Activated CD4-positive, alpha-beta T cell treated with anti-CD3 and anti-CD28 coated beads for 36 hours (primary cell): Measurements from ENCODE around the gene KIF13A. TPM values are rescaled to one million over a fixed set of nuclear protein-coding genes. Genes with fewer than 3 reads are reported as not detected.
A peak's percentile ranks its signal among the peaks of the same experiment; 100 is the strongest.
"Not testable (repeated sequence)": the region's sequence is repeated elsewhere in the genome, so short reads cannot be mapped to it uniquely, and the experiment has no call there.

Source experiments
- ATAC-seq: fragments of 200-7000 bp; cut with Tn5 transposase; one replicate; pipeline ENCODE4 v1.10.0; 2021; ENCODE audit warnings: mild to moderate bottlenecking, moderate library complexity
- CTCF ChIA-PET: fragments of 350-600 bp; sonication (Branson Sonifier 250); formaldehyde crosslinking; loops from one replicate; lab custom pipeline; 2021; ENCODE audit warnings: antibody characterized with exemption; lab: Charles Lee
- POLR2A ChIA-PET: fragments of 350-600 bp; sonication (Branson Sonifier 250); formaldehyde crosslinking; loops from one replicate; lab custom pipeline; 2021; ENCODE audit warnings: antibody characterized with exemption, inconsistent platforms; lab: Charles Lee
- DNase-seq: peaks from one replicate; pipeline ENCODE4 v3.0.0-alpha.2; 2020
- H3K27ac Mint-ChIP-seq: one replicate; pipeline ENCODE4 v1.8.0; 2021; ENCODE audit warnings: mixed read lengths
- H3K27me3 Mint-ChIP-seq: one replicate; pipeline ENCODE4 v1.8.0; 2021; ENCODE audit warnings: mixed read lengths
- H3K36me3 Mint-ChIP-seq: one replicate; pipeline ENCODE4 v1.8.0; 2021; ENCODE audit warnings: low read depth, mixed read lengths
- H3K4me1 Mint-ChIP-seq: one replicate; pipeline ENCODE4 v1.8.0; 2021; ENCODE audit warnings: mixed read lengths
- H3K4me3 Mint-ChIP-seq: one replicate; pipeline ENCODE4 v1.8.0; 2021; ENCODE audit warnings: mild to moderate bottlenecking, moderate library complexity, mixed read lengths
- H3K9me3 Mint-ChIP-seq: one replicate; pipeline ENCODE4 v1.8.0; 2021; ENCODE audit warnings: low read depth, mixed read lengths
- intact Hi-C, 2 experiments: fragments of 100-400 bp; cut with DNase I in 1 of 2; cut with micrococcal nuclease in 1 of 2; formaldehyde crosslinking; loops; one replicate each; pipeline versions ENCODE4 v1.14.2 to v1.15.1; 2022 to 2024; cut with DNase I, micrococcal nuclease
- total RNA-seq, 2 experiments: library from RNA; stranded (reverse); gene quantifications; one replicate each; pipeline ENCODE4 v1.2.3, GENCODE V29; 2021

KIF13A gene
- total RNA-seq, 2 experiments from 2014 or later, result 0.07 TPM; not detected in 1

DNA sequence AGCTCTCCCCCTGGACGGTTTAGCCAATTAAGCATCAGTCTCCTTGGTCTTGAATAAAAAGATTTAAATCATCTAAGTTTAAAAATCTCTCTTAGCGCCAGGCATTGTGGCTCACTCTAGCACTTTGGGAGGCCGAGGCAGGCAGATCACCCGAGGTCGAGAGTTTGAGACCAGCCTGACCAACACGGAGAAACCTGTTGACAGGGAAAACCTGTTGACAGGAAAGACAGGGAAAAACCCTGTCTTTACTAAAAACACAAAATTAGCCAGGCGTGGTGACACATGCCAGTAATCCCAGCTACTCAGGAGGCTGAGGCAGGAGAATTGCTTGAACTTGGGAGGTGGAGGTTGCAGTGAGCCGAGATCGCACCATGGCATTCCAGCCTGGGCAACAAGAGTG lies 97.7 kb downstream of the KIF13A start:
- H3K4me3 Mint-ChIP-seq, ATAC-seq, POLR2A ChIA-PET, H3K27ac Mint-ChIP-seq, H3K36me3 Mint-ChIP-seq, DNase-seq, H3K9me3 Mint-ChIP-seq: not testable (repeated sequence)
- intact Hi-C loops, result loop anchor here (5.0 to 10.0 kb wide), 2 partner anchors 95 to 228 kb away; partner anchors contain the start of gene KIF13A (in 1 of the 2)
- CTCF ChIA-PET, result interaction anchor here (0.6 kb wide), 1 partner anchor 55 kb away, joined by 4 read pairs; no protein-coding TSS in a partner anchor
- peaks cover 11% of the 10 kb centered on the region for H3K4me1 Mint-ChIP-seq
- peaks cover 51% of the 10 kb centered on the region for H3K27me3 Mint-ChIP-seq

DNA sequence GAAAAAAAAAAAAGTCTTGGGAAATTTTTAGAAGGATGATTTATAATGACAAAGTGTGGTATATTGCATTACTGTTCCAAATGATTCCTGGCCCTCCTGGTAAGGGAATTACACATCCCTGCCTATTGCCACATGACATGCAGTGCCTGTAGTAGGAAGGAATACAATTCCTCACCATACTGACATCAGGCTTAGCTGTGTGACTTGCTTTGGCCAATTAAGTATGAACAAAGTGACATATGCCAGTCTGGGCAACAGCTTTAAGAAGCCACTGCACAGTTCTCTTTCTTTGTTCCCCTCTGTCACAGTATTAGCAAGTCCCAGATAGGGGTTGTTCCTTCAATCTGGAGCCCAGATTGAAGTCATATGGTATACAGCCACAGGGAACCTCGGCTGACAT lies 100.5 kb downstream of the KIF13A start:
- CTCF ChIA-PET, result no interaction called here
- DNase-seq, result no peak
- intact Hi-C loops, result loop anchor here (5.0 to 10.0 kb wide), 2 partner anchors 98 to 230 kb away; partner anchors contain the start of gene KIF13A (in 1 of the 2)
- Mint-ChIP-seq H3K4me3 (no peak overlapping the region), H3K27me3 (peaks cover 53% of the 10 kb centered on the region), H3K9me3 (no peaks in the 10 kb centered on the region), H3K4me1 (peaks cover 21% of the 10 kb centered on the region), H3K36me3 (no peaks in the 10 kb centered on the region), H3K27ac (no peak overlapping the region)
- POLR2A ChIA-PET, result no interaction called here
- no peak for ATAC-seq

DNA sequence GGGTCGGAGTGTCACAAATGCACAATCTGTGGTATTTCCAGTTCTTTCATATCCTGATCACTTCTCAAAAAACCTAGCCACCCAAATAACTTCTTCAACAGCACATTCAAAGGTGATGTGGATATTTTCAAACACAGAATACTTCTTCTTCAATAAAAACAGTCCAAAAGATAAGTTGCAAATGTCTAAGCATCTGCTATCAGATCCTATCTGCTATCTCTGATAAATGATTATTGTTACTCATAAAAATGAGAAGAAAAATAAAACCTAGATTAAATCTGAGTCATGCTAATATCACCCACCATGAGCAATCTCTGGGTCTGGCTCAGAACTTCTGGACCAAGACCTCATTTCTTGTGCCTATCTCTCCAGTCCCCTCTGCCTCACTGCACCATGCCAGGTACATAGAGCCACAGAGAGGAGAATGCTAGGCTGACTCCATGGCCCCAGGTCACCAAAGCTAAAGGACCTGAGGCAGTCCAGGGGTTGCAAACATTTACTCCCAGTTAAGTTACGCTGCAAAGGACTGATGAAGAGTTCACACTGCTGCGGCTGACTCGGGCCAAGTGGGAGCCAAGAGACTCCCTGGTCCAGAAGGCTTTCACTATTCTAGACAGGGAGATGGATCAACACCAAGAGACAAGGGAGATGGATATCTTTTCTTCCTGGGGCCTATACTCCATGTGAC lies 101.4 kb downstream of the KIF13A start:
- H3K4me1 Mint-ChIP-seq, result peaks cover 21% of the 10 kb centered on the region
- no peak overlapping the region for H3K27ac Mint-ChIP-seq
- no peak overlapping the region for H3K4me3 Mint-ChIP-seq
- H3K27me3 Mint-ChIP-seq, result peaks cover 51% of the 10 kb centered on the region
- CTCF ChIA-PET, result no interaction called here
- ATAC-seq, result no peak
- POLR2A ChIA-PET, result no interaction called here
- no peaks in the 10 kb centered on the region for H3K36me3 Mint-ChIP-seq
- H3K9me3 Mint-ChIP-seq, result no peaks in the 10 kb centered on the region
- intact Hi-C loops, result loop anchor here (2.0 to 10.0 kb wide), 3 partner anchors 99 to 231 kb away; partner anchors contain the start of gene KIF13A (in 1 of the 2)
- DNase-seq, result no peak

DNA sequence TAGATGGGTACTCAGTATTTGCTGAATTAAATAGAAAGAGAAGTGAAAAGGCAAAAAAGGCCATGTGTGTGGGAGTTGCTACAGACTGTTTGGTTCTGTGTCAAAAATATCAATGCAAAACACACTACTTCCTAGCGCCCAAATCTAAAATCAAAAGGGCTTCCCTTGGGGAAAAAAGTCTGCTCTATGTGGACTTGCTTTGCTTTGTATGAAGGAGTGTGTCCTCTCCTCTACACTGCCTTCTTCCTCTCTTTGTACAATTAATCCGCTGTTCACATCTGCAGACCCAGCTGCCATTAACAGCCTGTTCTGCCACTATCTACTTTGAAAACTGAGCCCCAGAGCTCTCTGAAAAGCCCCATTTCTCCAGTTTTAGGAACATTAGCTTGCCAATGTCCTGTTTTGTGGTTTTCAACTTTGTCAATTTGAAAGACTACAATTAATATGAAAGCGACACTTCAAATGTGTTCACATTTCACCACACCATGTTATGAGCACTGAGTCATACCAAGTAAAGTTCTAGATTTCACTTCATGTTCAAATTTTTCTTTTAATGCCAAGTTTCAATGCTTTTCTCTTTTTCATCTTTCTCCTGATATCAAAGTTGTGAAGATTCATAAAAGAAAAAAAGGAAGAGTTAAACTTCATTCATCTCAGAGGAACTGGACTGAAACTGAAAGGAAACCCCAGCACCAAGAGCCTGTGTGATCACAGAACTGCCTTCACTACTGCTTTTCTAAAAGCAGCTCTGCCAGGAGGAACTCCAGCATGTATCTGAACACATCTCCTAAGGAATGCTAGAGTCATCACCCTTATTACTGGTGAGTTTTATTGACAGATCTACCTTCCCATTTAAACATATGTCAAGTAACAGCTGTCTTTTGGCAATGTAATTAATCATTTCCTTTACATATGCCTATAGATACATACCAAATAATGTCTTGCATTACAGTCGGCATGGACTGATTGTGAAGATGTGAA lies 102.6 kb downstream of the KIF13A start:
- Mint-ChIP-seq H3K27me3 (peaks cover 47% of the 10 kb centered on the region), H3K4me3 (no peak overlapping the region), H3K9me3 (no peaks in the 10 kb centered on the region), H3K36me3 (no peaks in the 10 kb centered on the region), H3K4me1 (peaks cover 21% of the 10 kb centered on the region), H3K27ac (no peak overlapping the region)
- POLR2A ChIA-PET, result interaction anchor here (0.6 kb wide), 1 partner anchor 573 kb away, joined by 3 read pairs; no protein-coding TSS in a partner anchor
- DNase-seq (no peak), ATAC-seq (peak; percentile 83)
- CTCF ChIA-PET, result interaction anchor here (0.9 kb wide), 1 partner anchor 271 kb away, joined by 3 read pairs; no protein-coding TSS in a partner anchor
- intact Hi-C loops, result loop anchor here (2.0 to 10.0 kb wide), 3 partner anchors 100 to 233 kb away; partner anchors contain the start of gene KIF13A (in 1 of the 2)

DNA sequence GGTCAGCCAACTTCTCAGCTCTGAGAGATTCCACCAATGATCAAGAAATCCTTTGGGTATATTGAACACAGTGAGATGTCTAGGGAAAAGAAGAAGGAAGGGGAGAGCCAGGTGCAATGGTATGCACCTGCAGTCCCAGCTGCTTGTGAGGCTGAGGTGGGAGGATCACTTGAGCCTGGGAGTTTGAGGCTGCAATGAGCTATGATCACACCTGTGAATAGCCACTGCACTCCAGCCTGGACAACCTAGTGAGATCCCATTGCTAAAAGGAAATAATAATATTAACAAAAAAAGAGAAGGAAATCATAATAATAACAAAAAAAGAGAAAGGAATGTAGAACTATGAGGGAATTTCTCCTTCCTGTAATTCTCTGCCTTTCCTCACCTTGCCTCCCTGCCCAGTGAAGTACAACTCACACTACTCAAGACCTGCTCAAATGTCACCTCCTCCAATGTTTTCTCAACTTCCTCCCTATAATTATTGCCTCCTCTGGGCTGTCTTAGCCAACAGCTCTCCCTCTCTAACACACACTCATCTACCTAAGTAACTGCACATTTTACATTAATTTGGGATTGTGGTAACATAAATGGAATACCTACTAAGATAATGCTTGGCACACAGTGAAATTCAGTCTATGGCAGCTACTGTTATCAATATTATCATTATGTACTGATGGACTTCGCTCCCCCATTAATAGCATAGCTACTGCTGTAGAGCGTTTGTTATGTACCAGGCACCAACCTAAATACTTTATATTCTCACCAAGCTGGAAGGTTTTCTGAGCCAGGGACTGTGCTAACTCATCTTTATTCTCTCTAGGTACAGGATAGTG lies 103.6 kb downstream of the KIF13A start:
- DNase-seq, result no peak
- Mint-ChIP-seq H3K9me3 (no peaks in the 10 kb centered on the region), H3K27ac (no peak overlapping the region), H3K4me3 (no peak overlapping the region), H3K27me3 (peaks cover 46% of the 10 kb centered on the region), H3K36me3 (no peaks in the 10 kb centered on the region), H3K4me1 (peaks cover 21% of the 10 kb centered on the region)
- intact Hi-C loops, result loop anchor here (2.0 to 10.0 kb wide), 3 partner anchors 101 to 233 kb away; partner anchors contain the start of gene KIF13A (in 1 of the 2)
- CTCF ChIA-PET, result interaction anchor here (0.9 kb wide), 1 partner anchor 272 kb away, joined by 3 read pairs; no protein-coding TSS in a partner anchor
- ATAC-seq, result no peak
- POLR2A ChIA-PET, result no interaction called here

DNA sequence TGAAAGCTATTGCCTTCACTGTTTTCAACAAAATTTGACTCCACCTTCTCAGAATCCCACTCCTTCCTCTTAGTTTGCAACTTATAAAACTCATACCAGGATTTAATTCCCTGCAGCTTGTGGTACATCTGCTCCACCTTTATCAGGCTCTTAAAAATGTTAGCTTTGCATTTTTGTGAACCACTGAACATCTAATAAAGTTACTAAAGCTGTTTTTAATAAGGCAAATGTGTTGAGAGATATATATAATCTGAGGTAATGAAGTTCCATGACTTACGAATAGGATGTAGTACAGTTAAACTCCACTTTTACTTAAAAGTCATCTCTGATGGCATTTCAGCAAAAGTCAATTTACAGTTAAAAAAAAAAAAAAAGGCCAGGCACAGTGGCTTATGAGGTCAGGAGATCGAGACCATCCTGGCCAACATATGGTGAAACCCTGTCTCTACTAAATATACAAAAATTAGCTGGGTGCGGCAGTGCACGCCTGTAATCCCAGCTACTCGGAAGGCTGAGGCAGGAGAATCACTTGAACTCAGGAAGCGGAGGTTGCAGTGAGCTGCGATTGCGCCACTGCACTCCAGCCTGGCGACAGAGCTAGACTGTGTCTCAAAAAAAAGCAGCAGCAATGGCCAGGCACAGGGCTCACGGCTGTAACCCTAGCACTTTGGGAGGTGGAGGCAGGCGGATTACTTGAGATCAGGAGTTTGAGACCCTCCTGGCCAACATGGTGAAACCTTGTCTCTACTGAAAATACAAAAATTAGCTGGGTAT lies 106.2 kb downstream of the KIF13A start:
- ChIA-PET CTCF (no interaction called here), POLR2A (interaction anchor here (0.6 to 0.7 kb wide), 2 partner anchors 179 to 237 kb away, joined by 3 to 4 read pairs; no protein-coding TSS in a partner anchor)
- H3K36me3 Mint-ChIP-seq, result no peaks in the 10 kb centered on the region
- no peaks in the 10 kb centered on the region for H3K9me3 Mint-ChIP-seq
- no peak overlapping the region for H3K27ac Mint-ChIP-seq
- intact Hi-C loops, result loop anchor here in 1 of 2 experiments (5.0 to 10.0 kb wide), 2 partner anchors 104 to 236 kb away; partner anchors contain the start of gene KIF13A
- H3K4me1 Mint-ChIP-seq, result peaks cover 21% of the 10 kb centered on the region
- ATAC-seq, result no peak
- H3K27me3 Mint-ChIP-seq, result peaks cover 33% of the 10 kb centered on the region
- H3K4me3 Mint-ChIP-seq, result no peak overlapping the region
- no peak for DNase-seq

DNA sequence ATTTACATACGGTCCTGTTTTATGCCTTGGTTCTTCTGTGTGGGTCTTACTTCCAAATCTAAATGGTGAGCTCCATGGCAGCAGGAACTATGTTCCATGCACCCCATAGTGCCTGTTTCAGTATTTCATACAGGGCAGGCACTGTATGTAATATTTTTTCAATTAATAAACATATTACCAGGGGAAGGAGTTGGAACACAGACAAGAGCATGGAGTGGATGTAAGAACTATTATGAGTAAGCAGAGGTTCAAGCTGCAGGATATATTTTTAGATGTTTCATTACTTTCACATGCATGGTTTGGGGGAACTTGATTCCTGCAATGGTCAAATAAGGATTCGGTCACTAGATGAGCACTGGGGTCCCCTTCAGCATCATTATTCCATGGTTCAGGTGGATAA lies 108.3 kb downstream of the KIF13A start:
- Mint-ChIP-seq H3K27ac (no peak overlapping the region), H3K9me3 (no peaks in the 10 kb centered on the region), H3K27me3 (peaks cover 29% of the 10 kb centered on the region), H3K4me1 (peaks cover 4% of the 10 kb centered on the region), H3K36me3 (no peaks in the 10 kb centered on the region), H3K4me3 (no peak overlapping the region)
- ATAC-seq (no peak), DNase-seq (no peak)
- POLR2A ChIA-PET, result no interaction called here
- CTCF ChIA-PET, result no interaction called here
- intact Hi-C loops, result no loop called here

DNA sequence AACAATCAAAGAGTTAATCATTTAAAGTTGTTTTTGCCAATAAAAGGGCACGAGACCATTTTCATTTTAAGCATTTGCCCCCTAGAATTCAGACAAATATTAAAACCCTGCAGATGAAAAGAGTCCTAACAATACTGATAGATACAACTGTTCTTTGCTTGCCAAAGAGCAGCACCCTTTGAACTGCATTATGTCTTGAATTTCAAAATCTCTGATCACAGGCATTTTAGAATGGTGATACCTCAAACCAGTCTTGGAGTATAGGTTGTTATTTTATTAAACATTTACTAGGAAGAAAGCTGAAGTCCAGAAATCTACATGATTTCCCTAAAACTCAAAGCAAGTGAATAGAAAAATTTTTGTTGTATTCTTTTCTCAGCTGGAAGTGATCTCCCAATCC lies 108.7 kb downstream of the KIF13A start:
- no peak for ATAC-seq

DNA sequence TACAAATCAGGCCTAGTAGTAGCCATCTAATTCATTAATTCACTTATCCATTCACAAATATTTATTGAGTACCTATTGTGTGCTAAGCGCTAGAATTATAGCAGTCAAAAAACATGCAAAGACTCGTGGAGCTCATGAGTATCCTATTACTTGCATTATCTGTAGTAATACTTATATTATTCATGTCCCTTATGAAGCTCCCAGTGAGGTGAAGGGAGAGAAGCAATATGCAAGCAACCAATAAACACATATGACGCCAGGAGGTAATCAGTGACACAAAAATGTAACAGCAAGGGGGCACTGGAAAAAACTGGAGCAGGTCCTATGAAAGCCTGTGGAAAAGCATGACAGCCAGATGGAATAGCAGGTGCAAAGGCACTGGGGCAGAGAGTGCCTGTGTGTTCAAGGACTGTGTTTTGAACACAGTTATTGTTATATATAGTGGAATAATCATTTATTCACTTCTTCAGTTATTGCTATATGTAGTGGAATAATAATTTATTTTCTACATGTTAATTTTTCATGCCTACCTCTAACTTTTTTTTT lies 109.5 kb downstream of the KIF13A start:
- Mint-ChIP-seq H3K9me3 (no peaks in the 10 kb centered on the region), H3K27ac (no peak overlapping the region), H3K4me1 (no peaks in the 10 kb centered on the region), H3K4me3 (no peak overlapping the region), H3K36me3 (no peaks in the 10 kb centered on the region), H3K27me3 (peaks cover 24% of the 10 kb centered on the region)
- POLR2A ChIA-PET, result no interaction called here
- no peak for ATAC-seq
- no peak for DNase-seq
- intact Hi-C loops, result no loop called here
- CTCF ChIA-PET, result no interaction called here

More for the DNA sequence above, 108.7 kb downstream of the KIF13A start:
- H3K27me3 Mint-ChIP-seq, result peaks cover 28% of the 10 kb centered on the region
- H3K4me1 Mint-ChIP-seq, result no peaks in the 10 kb centered on the region
- H3K27ac Mint-ChIP-seq, result no peak overlapping the region
- ChIA-PET CTCF (no interaction called here), POLR2A (no interaction called here)
- H3K36me3 Mint-ChIP-seq, result no peaks in the 10 kb centered on the region
- H3K4me3 Mint-ChIP-seq, result no peak overlapping the region
- DNase-seq, result no peak
- intact Hi-C loops, result no loop called here
- no peaks in the 10 kb centered on the region for H3K9me3 Mint-ChIP-seq
